ENCODE data around the gene KLHL35. TPM values are rescaled to one million over a fixed set of nuclear protein-coding genes. Genes with fewer than 3 reads are reported as not detected.

KLHL35 gene
- total and polyA plus RNA-seq, 2 of the 4 experiments (the other 2 are of a cell fraction): 1.6 to 3.3 TPM

DNA sequence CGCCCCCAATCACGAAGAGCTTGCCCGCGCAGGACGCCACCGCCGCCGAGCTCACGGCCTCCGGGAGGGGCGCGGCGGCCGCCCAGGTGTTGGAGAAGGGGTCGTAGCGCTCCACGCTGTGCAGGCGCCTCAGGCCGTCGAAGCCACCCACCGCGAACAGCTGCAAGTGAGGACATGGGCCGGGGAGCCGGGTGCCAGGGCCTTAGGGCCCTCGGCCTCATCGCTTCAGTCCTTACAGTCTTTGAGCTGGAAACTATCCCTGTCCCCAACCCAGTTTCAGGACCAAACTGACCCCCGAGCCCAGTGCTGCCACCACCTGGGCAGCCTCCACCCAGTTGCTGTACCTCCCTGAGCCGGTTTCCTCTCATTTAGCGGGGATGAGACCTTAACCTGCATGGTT lies 7.6 kb downstream of the KLHL35 start:
- peaks cover 4 to 11% of the 10 kb centered on the region in 2 experiments; a peak in 3 of 4 replicates for H3K79me1 ChIP-seq (ENCODE audit: low read depth in 1 of 2, low read length in 2 of 2)
- H2BK5ac ChIP-seq (ENCODE audit: low read depth, low read length, poor library complexity, severe bottlenecking): no peak overlapping the region
- no peak overlapping the region for H2BK120ac ChIP-seq (ENCODE audit: low read depth, low read length)
- H3K9ac ChIP-seq (ENCODE audit: low read depth, low read length): no peak overlapping the region
- no TSS peak for BruUV-seq (replicated peaks)
- H3K14ac ChIP-seq (replicated peaks; ENCODE audit: low read depth, low read length): no peak overlapping the region
- H3K36me3 ChIP-seq (ENCODE audit: control insufficient read depth, insufficient read depth, low read length): peaks cover 17% of the 10 kb centered on the region
- H4K8ac ChIP-seq (ENCODE audit: low read depth in 2 of 2, low read length in 2 of 2): no peak overlapping the region
- no peak overlapping the region for H4K91ac ChIP-seq (ENCODE audit: insufficient read depth, low read depth, low read length)
- dilution Hi-C loops (cut with HindIII; ENCODE audit: low sequenced_read_pairs, unreplicated experiment) (no loop called here), intact Hi-C loops (cut with micrococcal nuclease) (no loop called here), in situ Hi-C loops (cut with MboI; ENCODE audit: low sequenced_read_pairs) (no loop called here)
- peaks cover 6% of the 10 kb centered on the region for H3K9me3 ChIP-seq (ENCODE audit: control insufficient read depth, insufficient read depth, low read length)
- no peak overlapping the region for H3K56ac ChIP-seq (ENCODE audit: extremely low read depth, insufficient read depth, low read length)
- DNase-seq (no peak), ATAC-seq (ENCODE audit: low read depth) (no peak)
- peaks cover 3% of the 10 kb centered on the region for H3K27me3 ChIP-seq (ENCODE audit: control insufficient read depth, insufficient read depth, low read length)
- no peak overlapping the region for H4K5ac ChIP-seq (ENCODE audit: low read depth, low read length)
- H4K20me1 ChIP-seq (ENCODE audit: insufficient read depth, low read length): no peaks in the 10 kb centered on the region
- 61% methylated on average over 9 of the region's 29 CpGs; no CpG with 5 or more reads in 1 of the 2 experiments for WGBS, 2 experiments (ENCODE audit: extremely low coverage in 2 of 2, insufficient read length in 1 of 2)
- TF ChIP-seq, protein P1, sequence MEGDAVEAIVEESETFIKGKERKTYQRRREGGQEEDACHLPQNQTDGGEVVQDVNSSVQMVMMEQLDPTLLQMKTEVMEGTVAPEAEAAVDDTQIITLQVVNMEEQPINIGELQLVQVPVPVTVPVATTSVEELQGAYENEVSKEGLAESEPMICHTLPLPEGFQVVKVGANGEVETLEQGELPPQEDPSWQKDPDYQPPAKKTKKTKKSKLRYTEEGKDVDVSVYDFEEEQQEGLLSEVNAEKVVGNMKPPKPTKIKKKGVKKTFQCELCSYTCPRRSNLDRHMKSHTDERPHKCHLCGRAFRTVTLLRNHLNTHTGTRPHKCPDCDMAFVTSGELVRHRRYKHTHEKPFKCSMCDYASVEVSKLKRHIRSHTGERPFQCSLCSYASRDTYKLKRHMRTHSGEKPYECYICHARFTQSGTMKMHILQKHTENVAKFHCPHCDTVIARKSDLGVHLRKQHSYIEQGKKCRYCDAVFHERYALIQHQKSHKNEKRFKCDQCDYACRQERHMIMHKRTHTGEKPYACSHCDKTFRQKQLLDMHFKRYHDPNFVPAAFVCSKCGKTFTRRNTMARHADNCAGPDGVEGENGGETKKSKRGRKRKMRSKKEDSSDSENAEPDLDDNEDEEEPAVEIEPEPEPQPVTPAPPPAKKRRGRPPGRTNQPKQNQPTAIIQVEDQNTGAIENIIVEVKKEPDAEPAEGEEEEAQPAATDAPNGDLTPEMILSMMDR (conservative IDR thresholded peaks at IDR 0.05; ENCODE audit: low read depth, low read length): peak; percentile 16; the same call in 1 of the 2 replicates
- TF ChIP-seq CHD1 (IDR thresholded peaks at IDR 0.05; ENCODE audit: low read depth, low read length): no peak
- TF ChIP-seq, protein P2, sequence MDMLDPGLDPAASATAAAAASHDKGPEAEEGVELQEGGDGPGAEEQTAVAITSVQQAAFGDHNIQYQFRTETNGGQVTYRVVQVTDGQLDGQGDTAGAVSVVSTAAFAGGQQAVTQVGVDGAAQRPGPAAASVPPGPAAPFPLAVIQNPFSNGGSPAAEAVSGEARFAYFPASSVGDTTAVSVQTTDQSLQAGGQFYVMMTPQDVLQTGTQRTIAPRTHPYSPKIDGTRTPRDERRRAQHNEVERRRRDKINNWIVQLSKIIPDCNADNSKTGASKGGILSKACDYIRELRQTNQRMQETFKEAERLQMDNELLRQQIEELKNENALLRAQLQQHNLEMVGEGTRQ (IDR thresholded peaks at IDR 0.05; ENCODE audit: low read depth, low read length): no peak
- 0 out of 2 replicates have a peak, but pooled peaks have one; percentile 15 for TF ChIP-seq SMC3 (IDR thresholded peaks at IDR 0.05; ENCODE audit: low read depth, low read length)
- ChIA-PET CTCF (interaction anchor here (0.7 kb wide), 1 partner anchor 557 kb away, joined by 7 read pairs; no protein-coding TSS in a partner anchor), POLR2A (ENCODE audit: unreplicated experiment) (no interaction called here)
- H2AK9ac ChIP-seq (replicated peaks; ENCODE audit: low read depth, low read length, poor library complexity): no peak overlapping the region
- peaks cover 12% of the 10 kb centered on the region for H3K9me1 ChIP-seq (ENCODE audit: insufficient read depth, low read length)
- H3K4me2 ChIP-seq (ENCODE audit: low read depth, low read length): no peak overlapping the region
- no peak overlapping the region for H3K23ac ChIP-seq (ENCODE audit: low read depth, low read length)
- no peak overlapping the region for H2BK15ac ChIP-seq (ENCODE audit: low read depth, low read length)
- H3K4me3 ChIP-seq (ENCODE audit: insufficient read depth, low read depth, low read length): no peak overlapping the region
- H3K27ac ChIP-seq (ENCODE audit: insufficient read depth, low read length): no peak overlapping the region
- peaks cover 17% of the 10 kb centered on the region for H3K4me1 ChIP-seq (ENCODE audit: control insufficient read depth, insufficient read depth, low read length)
- H2AFZ ChIP-seq (replicated peaks; ENCODE audit: low read length, poor library complexity): no peak overlapping the region
- no peak overlapping the region for H3K18ac ChIP-seq (ENCODE audit: low read depth, low read length)
- H2AK5ac ChIP-seq (ENCODE audit: low read depth, low read length): no peak overlapping the region
- no peak overlapping the region for H3K4ac ChIP-seq (ENCODE audit: low read depth, low read length)
- no peak overlapping the region for H2BK20ac ChIP-seq (ENCODE audit: low read depth, low read length)

Data from IMR-90 (cell line).